HG03558 (cell line): ENCODE measurements around the gene PLA2G2C.

Experiments used
- ATAC-seq: cut with Tn5 transposase; IDR thresholded peaks from one replicate; pipeline ENCODE4 v1.9.1; 2021; ENCODE audit warnings: moderate number of reproducible peaks; ENCODE audit not compliant: unreplicated experiment; ENCODE audit errors: extremely low read depth

Gene PLA2G2C

DNA sequence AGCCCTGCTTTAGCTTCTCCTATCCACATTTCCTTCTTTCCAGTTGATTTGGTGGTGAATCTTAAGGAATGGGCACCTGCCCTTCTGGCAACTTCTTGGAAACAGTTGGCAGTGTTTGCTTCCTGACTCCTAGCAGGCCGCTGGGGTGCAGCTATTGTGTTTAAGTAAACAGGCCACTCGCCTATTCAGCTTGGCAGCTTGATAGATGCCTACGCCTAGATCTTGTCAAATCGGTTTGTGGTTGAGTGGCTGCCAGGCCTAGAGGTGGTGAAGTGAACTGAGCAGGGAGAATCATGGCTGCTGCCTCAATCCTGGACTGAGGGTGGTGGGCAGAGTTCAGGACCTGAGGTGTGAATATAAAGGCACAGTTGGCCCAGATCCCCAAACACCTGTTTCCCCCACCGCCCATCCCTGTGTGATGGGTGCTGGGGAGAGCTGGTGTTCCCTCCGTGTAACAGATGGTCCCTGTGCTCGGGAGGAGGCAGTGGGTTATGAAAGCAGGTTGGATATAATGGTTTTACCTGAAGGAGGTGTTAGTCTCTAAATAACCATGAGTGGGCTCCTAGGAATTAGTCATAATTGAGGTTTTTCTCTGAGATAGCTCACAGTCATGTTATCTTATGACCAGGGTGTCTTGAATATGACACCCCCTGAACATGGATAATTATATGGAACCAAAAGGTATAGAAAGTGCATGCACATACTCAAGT lies 940 bp upstream of the PLA2G2C start:
- no peak for ATAC-seq

DNA sequence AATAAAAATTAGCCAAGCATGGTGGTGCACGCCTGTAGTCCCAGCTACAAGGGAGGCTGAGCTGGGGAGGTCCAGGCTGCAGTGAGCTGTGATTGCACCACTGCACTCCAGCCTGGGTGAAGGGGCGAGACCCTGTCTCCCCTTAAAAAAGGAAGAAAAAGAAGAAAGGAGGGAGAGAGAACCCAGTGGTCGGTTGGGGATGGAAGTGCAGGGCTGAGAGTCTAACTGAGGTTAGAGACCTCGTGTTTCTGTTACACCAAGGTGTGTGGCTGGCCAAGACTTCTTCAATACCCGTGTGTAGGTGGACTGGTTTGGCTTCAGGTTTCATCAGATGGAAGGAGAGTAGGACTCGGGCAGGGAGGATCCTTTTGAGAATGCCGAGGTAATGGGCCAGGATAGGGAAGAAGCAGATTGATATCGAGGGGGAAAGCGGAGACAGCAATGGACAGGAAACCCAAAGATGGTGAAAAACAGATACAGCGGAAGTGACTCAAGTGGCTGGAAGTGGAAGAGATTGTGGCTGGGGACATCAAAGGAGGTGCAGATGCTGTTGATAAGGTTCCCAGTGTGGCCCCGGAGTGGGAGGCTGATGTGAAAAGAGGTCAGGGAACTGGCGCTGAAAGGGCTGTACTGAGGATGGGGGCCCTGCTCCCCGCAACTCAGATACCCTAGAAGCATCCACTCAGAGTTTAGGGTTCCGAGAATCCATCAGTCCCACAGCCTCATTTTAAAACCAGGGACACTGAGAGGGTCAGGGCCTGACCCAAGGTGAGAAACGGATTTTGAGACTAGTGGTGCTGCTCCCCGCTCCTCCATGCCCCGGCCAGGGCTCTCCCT lies 1.1 kb downstream of the PLA2G2C start:
- ATAC-seq: no peak

DNA sequence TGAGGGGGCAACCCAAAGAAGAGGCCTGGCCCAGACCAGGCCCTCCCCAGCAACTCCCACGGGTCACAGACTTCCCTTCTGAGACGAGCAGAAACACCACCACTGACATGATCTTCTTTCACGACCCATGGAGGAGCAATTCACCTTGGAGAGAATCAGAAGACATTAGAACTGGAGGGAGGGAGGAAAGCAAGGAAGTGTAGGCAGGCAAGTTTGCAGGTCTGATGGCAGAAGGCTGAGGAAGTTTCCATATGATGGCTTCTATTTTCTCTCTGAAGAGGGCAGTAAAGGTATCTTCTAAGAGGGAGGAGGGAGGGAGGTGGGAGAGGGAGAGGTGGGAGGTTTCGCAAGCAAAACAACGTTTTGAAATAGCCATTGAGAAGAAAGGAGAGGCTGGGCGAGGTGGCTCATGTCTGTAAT lies 1.8 kb downstream of the PLA2G2C start:
- ATAC-seq: no peak

DNA sequence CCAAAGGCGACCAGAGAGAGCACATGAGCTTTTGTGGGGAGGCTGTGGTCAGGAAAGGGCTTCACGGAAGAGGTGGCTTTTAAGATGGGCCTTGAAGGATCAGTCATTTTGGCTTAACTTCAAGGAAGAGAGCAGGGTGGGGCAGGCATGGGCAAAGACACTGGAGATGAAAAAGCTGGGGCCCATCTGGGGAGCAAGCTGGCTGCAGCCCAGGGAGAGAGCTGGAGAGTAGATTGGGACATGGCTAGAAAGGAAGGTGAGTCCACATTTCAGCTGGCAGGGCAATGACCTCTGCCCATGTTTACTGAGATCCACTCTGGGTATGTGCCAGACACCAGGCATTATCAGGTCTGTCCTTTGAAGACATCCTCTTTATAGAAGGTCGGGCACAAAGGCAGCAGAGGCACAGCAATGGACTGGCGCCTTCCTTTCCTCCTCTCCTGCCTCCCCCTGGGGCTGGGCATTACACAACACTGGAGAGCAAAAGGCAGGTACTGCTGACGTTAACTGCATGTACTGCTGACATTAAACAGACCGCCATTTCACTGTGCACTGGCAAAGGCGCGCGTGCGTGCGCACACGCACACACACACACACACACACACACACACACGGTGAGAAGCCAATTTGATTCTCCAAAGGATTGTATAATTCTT lies 2.6 kb downstream of the PLA2G2C start:
- ATAC-seq: no peak

DNA sequence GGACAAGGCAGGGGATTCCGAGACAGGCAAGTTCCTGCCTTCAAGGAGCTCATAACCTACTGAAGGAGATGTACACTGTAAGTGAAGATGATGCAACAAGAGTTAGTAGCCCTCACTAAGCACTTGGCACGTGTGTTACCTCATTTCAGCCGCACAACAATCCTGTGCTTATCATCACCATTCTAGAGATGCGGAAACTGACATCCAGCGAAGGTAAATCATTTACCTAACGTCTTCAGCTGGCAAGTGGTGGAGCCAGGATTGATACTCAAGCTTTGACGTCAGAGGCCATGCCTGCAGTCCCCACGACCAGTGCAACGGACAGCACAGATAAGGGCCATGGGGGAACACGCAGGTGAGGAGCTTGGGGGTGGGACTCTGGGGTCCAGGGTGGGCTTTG lies 3.3 kb downstream of the PLA2G2C start:
- ATAC-seq: no peak

DNA sequence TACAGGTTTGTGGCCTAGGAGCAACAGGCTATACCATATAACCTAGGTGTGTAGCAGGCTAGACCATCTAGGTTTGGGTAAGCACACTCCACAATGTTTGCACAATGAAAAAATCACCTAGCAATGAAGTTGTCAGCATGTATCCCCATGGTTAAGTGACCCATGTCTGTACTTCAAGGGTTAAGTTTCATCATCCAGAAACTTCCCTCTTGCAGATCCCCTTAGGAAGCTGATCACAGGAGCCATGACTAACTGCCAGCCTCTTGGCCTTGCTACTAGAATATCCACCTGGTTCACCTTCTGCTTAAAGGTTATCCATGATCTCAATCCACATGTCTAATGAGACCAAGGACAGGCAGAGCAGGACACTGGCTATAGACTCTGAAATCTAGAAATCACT lies 3.9 kb downstream of the PLA2G2C start:
- ATAC-seq: no peak

DNA sequence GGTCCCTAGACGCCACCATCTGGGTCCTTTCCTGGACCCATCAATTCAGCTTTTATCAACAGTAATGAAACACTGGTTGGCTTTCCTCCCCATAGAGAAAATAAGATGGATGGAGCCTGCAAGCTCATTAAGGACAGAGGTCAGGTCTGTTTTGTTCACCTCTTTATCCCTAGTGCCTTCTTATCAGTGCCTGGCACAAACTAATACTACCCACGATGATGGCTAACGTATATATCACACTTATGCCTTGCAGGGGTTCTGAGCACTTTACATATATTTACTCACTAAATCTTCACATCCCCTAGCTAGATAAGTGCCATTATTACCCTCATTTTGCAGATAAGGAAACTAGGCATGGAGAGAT lies 5.5 kb downstream of the PLA2G2C start:
- ATAC-seq: no peak

DNA sequence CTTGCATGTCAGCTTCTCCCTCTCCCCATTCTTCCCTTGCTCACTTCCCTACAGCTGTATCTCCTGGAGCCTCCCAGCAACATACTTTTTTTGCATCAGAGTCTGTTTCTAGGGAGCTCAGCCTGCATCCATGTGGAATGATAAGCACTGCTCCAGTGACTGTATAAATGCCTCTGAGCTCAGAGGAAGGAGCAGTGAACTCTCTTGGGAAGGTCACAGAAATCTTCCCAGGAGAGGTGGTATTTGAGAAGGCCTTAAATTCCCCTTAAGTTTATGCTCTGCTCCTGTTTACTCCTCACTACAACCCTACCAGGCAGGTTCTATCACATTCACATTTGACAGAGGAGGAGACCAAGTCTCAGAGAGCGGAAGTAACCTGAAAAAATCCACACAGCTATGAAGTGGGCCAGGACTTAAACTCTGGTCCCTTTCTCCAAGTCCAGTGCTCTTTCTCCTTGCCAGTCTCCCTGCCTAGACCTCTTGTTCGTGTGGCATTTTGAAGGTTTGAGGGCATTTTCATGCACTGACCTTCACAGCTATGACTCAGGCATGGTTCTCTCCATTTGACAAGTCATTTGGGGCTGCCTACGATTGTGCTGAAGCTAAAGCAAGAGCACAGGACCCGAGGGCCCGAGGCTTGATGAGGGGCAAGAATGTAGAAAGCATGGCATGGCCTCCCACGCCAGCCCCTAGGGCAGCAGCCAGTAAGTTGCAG lies 6.0 kb downstream of the PLA2G2C start:
- no peak for ATAC-seq

DNA sequence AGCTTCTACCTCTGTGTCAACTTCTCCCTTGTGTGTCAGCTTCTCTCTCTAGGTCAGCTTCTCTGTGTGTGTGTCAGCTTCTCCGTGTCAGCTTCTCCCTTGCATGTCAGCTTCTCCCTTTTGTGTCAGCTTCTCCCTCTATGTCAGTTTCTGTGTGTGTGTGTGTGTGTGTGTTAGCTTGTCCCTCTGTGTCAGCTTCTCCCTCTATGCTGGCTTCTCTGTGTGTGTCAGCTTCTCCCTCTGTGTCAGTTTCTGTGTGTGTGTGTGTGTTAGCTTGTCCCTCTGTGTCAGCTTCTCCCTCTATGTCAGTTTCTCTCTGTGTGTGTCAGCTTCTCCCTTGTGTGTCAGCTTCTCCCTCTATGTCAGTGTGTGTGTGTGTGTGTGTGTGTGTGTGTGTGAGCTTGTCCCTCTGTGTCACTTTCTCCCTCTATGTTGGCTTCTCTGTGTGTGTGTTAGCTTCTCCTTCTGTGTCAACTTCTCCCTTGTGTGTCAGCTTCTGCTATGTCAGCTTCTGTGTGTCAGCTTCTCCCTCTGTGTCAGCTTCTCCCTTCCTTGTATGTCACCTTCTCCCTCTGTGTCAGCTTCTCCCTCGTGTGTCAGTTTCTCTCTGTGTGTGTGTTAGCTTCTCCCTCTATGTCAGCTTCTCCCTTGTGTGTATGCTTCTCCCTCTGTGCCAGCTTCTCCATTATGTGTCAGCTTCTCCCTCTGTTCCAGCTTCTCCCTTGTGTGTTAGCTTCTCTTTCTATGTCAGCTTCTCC lies 6.8 kb downstream of the PLA2G2C start:
- ATAC-seq: no peak

DNA sequence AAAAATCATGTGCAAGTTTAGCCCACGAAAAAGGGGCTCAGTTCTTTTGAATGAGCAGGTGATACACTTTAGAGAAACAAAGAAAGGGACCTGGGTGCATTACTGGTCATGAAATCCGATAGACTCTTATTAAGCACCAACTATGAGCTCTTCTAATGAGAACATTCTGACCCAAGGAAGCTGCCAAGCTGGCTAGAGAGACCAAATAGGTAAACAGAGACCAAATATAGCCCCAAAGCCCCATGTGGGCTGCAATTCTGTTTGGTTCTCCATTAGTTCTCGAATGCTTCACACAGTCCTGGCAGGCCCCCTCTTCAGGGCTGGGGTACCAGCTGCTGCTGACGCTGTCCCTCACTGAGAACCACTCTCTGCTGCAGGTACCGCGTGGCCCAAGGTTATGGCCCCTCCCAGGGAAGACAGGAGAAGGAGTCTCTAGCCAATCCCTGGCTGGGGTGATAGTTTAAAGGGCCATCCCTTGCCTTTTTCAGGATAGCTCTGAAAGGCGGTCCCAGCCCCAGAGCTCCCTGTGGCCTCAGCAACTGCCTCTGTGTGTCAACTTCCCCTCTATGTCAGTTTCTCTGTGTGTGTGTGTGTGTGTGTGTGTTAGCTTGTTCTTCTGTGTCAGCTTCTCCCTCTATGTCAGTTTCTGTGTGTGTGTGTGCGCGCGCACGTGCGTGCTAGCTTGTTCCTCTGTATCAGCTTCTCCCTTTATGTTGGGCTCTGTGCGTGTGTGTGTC lies 7.5 kb downstream of the PLA2G2C start:
- ATAC-seq: no peak

DNA sequence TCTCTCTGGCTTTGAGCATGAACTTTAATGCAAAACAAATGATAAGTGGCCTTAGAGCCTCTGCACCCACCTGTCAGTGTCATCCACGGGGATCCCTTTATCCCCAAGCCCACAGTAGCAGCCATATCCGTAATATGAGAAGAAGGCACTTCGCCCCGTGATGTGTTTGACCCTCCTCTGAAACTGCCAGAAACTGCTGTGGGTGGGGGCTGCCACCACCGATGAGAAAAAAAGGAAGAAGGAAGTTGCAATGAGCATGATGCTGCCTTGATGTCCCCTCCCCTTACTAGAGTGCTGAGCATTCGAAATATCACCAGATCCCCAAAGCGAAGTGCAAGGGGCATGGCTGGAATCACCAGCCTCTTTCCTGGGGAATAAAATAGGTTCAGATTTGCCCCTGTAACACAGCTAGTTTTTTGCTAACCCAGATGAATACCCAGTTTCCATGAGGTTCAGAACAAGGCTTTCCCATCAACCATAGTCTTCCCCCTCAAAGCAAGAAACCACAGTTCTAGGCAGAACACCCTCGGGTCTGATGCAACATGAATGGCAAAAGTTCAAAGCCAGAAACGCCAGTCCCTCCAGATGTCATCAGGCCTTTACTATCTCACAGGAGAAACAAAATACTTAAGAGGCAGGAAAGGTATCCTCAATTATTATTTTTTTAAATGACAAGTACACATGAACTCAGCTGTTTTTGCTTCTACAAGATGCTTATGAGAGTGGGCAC lies 11.2 kb downstream of the PLA2G2C start:
- no peak for ATAC-seq

DNA sequence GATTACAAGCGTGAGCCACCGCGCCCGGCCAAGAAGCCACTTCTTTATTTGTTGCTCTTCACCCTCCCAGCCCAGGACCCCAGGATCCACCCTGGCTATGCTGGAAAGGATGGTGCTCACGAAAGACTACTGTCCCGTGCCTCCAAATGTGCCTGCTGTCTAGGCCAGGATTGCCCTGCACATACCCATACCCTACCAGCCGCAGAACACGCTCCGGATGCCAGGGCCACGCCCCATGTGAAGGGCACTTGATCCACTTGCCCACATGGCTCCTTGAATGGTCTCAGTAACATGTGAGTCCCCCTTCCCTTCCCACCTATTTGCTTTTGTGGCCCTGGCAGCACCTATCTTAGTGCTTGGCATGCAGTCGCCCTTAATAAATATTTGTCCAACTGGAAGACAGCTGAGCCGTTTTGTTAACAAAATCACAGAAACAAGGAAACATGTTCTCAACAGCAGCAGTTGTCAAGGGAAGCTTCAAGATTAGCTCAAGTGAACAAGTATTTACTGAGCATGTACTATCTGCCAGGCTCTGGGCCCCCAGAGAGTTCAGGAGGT lies 14.2 kb downstream of the PLA2G2C start:
- no peak for ATAC-seq

DNA sequence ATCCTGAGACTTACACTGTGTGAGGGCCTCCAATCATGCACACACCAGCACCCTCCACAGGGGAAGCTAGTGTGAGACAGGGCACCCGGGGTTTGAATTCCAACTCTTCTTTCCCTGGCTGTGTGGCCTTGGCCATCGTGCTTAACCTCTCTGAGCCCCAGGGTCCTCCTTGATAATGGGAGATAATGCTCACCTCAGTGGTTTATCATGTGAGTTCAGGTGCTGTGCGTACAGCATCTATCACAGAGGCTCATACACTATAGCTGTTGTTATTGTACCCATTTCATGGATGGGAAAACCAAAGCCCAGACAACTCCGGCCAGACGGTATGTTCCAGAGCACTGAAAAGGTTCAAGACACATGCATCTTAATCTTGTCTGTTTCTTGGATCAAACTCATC lies 16.4 kb downstream of the PLA2G2C start:
- ATAC-seq: no peak

DNA sequence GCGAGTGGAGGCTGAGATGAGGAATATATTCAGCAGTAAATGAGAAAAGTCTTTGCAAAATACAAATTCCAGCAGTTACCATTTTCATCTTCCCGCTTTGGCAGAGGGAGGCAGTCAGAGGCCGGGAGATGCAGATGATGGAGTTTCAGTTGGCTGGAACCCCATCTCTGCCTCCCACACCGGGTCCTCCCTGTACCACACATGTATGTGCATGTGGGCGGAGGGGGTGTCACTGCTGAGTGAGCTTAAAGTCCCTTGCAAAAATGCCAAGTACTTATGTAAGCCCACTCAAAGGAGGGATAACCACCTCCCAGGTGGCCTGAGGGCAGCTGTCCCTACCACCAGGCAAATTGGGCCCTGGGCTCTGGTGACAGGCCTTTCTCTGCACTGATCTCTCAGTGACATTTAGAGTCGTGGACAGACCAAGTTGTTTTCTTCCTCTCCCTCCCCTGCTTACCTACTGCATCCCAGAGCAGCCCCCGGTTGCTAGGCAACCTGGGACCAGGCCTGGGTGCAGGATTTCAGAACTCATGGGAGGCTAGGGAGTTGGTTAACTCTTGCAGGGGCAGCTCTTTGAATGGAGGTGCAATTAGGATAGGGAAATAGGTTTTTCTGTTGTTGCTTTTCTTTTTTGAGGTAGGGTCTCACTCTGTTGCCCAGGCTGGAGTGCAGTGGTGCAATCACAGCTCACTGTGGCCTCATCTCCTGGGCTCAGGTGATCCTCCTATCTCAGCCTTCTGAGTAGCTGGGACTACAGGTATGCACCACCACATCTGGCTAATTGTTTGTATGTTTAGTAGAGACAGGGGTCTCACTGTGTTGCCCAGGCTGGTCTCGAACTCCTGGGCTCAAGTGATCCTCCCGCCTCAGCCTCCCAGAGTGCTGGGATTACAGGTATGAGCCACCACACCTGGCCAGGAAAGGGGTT lies 17.5 kb downstream of the PLA2G2C start:
- ATAC-seq: no peak

DNA sequence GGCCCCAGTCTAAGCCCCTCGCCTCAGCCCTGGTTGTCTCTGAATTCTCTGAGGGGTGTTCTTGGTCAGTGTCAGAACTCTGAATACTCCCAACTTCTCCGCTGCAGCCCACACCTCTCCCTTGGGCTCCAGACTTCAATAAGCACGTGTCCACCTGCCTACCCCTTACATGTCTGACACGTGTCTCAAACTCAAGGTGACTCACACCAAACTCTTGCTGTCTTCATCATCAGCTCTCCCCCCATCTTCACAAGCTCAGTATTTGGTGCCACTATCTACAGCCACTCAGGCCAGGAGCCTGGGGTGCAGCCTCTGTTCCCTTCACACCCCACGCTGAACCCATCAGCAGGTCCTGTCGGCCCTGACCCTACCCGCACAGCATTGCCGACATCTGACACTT lies 19.2 kb downstream of the PLA2G2C start:
- no peak for ATAC-seq

DNA sequence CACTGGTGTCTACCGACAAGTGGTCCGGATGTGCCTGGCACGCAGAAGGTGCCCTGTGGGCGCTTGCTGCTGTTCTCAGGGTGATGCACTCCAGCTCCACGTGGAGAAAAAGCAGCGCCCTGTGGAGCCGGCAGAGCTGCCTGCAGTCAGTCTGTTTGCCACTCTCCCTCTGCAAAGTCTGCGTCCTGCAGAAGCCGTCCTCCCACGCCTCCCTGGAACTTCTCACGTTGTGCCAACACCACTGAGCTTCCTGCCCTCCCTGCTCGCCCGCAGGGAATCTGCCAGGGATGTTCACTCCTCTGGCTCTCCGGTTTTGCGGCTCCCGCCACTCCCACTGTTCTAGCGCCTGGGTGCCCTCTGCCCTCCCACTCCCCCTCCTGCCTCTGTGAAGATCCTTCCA lies 20.3 kb downstream of the PLA2G2C start:
- ATAC-seq: no peak

DNA sequence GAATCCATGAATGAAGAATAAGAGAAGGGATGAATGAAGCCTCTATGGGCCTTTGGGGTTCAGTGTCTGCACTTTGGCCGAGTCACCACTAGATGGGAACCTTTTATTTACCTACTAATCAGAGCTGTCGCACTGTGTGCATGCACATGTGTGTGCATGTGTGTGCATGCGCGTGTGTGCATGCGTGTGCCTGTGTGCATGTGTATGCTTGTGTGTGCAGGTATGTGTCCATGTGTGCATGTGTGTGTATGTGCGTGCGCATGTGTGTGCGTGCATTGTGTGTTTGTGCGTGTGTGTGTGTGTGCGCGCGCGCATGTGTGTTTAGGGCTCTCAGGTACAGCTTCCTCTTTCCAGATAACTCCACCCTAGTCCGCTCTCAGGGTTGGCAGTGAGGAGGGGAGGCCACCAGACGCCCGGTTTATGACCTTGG lies 20.8 kb downstream of the PLA2G2C start:
- no peak for ATAC-seq
